Ureter (tissue), 1 donor: ENCODE measurements around the gene TBC1D9. TPM values are rescaled to one million over a fixed set of nuclear protein-coding genes. Genes with fewer than 3 reads are reported as not detected.

Experiments used
- DNase-seq: peaks from one replicate; pipeline ENCODE4 v3.0.0-alpha.2; 2020; ENCODE audit warnings: low spot score
- total RNA-seq: library from RNA; stranded (reverse); gene quantifications from one replicate; pipeline ENCODE4 v1.2.4, GENCODE V29; 2023
- donor health status: DM: yes; HTN: yes; CAD: no.

TBC1D9 gene
- total RNA-seq, 1 donor from 2014 or later = 64.3 TPM

DNA sequence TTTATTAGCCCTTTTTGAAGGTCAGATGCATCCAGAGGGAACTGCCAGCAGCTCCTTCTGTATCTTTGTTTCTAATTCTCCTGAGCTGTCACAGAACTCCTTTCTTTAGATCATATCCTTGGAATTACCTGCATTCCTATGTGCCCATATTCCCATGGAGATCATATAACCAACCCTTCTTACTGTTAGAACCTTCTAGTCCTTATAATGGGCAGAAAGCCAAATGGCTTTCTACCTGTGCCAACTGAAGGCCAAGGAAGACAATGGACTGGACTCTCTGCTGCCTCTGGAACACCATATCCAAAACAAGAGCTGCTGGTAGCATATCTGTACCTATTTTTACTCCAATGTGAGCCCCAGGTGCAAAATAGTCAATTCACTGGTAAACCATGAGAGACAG, 60.7 kb downstream of the TBC1D9 start:
- DNase-seq = no peak

DNA sequence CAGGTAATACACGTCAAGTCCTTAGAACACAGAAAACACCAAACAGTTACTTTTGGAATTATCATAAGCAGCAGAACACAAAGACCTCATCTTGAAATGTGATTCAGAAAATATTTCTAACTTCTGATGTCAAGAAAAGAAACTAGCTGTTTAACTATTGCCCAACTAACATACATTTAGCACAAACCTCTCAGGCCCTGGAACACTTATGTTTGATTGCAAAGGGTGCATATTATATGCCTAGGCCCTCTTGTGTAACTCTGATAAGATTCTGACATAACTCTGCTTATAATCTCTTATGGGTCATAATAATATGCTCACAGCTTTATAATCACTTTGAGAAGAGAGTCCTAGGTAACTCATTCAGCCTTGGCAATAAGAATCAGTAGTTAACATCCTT, 62.6 kb downstream of the TBC1D9 start:
- no peak for DNase-seq

GRCh38 chr4:140691369-140691768, 64.8 kb downstream of the TBC1D9 start:
- no peak for DNase-seq

GRCh38 chr4:140690093-140690492, 66.1 kb downstream of the TBC1D9 start:
- no peak for DNase-seq

- no peak for DNase-seq
Measured at GRCh38 chr4:140689623-140690022, 66.6 kb downstream of the TBC1D9 start.

DNA sequence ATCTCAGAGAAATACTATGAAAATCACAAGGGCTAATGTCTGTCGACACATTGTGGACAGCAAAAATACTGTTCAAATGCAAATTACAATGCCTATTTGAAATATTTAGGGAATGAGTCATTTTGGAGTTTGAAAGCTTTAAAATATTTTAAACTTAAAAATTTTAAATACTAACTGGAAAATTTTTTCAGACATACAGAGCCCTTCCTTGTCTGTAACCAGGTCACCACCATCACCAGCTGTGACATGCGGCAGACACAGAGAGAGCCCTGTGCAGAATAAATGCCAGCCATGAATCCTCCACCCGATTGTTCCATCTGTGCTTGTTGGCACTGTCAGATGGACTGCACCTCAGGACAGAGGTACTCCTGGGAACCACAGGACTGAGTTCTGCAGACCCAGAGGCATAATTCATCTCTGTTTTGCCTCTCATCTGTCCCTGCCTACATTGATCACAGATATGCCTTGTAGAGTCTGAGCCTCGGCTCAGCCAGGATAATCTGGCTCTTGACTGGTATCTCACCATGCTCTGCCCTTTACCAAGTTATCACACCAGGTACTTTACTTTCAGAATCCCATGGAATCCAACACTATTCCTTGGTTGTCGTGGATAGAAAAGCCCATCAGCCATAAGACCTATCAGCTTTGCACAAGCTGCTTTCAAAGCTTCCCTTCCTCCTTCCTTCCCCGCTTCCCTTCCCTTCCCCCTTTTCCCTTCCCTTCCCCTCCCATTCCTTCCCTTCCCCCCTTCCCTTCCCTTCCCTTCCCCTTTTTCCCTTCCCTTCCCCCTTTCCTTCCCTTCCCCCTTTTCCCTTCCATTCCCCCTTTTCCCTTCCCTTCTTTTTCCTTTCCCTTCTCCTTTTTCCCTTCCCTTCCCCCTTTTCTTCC, 67.2 kb downstream of the TBC1D9 start:
- no peak for DNase-seq

DNA sequence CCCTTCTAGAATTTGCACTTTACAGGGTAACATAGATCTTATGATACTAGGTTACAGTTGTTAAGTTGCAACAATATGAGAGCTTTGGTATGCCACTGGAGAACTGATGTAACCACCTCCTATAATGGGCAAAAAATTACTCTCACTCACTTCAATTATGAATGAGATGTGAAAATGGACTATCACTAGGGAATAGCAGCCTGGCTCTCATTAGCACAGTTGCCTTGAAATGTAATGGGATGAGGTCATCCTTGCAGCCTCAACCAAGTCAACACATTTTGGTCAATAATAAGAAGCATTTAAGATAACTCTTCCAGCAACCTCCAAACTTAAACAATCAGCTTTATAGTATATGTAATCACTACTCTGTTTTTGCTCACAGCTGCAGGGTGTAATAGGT, 69.4 kb downstream of the TBC1D9 start:
- DNase-seq = no peak

DNA sequence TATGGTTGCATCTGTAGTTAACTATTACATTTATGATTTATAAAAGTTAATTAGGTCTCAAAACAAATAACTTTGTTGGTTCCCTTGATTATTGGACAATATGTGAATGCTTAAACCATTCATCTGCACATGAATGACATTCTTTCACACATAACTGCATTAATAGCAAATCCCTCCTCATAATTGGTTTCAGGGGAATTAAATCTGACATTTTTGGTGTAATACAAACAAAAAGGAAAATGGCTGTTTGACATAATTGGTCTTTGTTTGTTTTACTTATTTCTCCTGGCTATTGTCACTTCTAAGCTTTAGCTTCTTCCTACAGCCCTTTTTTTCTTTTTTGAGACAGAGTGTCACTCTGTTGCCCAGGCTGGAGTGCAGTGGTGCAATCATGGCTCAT, 71.9 kb downstream of the TBC1D9 start:
- no peak for DNase-seq

DNA sequence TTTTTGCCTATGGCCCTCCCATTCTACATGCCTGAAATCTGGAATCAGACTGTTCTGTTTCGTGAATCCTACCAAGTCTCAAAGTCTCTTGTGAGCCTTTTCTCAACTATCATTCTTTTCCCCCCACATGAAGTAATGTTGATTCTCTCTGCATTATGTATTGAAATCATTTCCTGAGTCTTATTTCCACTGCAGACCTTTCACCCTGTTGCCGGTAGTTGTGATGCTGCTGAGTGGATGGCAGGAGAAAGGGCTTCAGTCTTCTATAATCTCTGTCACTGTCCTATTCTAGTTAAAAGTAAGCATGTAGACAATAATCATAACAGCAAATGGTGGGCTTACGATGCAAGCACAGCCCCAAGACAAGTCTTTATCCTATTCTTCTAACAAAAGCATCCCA, 75.0 kb downstream of the TBC1D9 start:
- DNase-seq = no peak

GRCh38 chr4:140680686-140681085, 75.5 kb downstream of the TBC1D9 start:
- DNase-seq = no peak

DNA sequence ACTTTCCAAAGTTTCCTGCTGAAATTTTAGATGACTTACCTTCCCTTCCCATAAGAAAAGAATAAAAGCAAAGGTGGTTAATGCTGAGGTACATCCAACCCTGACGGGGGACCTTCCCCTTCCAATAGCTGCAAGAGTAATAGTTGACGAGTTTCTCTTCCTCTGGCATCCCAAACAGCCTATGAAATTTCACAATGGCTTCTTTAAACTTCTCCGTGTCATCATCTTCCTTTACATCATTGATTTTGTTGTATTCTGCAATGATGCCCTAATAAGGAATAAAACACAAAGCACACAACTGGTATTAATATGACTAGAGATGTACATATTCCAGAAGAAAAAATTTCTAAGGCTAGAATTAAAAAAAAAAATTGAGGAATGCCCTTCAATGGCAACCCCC, 76.6 kb downstream of the TBC1D9 start:
- no peak for DNase-seq

DNA sequence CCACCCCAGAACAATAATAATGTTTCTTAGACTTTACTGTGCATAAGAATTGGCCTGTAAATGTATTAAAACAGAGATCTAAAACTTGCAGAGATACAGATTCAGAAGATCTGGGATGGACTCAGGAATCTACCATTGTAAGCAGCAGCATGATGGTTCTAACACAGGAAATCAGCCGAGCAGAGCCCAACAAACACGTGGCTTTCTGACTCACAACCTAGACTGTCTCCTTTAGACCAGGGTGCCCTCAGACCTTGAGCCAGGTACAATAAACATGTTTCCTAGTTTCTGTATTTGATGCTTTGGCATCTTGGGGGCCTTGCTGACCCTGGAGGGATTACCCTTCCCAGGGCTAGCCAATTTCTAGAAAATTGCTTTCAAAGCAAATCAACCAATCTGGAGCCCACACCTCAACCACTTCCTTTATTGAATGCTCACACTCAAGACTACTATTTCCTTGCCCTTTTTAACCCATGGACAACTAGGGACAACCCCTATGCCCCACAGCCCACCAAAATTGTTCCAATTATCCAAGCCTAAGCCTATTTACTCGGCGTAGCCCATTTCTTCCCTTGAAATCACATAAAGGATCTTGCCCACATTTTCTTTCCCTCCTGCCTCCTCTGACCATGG, 80.5 kb downstream of the TBC1D9 start:
- DNase-seq = no peak

DNA sequence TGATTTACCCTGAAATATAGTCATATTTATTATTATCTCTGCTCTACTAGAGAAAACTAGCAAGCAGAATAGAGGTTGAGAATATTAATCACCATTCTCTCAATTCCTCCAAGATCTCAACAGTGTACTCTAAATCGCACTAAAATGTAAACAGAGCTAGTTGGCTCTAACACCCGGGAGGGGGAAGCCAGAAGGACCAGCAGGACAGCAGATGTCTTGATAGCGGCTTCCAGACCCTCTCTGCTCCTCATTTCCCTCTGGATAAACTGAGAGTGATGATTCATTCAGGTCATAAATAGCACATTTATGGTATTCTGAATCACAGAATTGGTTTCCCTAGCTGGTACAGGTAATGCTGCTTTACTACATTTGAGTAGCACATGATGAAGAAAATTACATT, 82.5 kb downstream of the TBC1D9 start:
- DNase-seq = no peak

- no peak for DNase-seq
Measured at GRCh38 chr4:140672416-140672815, 83.8 kb downstream of the TBC1D9 start.

DNA sequence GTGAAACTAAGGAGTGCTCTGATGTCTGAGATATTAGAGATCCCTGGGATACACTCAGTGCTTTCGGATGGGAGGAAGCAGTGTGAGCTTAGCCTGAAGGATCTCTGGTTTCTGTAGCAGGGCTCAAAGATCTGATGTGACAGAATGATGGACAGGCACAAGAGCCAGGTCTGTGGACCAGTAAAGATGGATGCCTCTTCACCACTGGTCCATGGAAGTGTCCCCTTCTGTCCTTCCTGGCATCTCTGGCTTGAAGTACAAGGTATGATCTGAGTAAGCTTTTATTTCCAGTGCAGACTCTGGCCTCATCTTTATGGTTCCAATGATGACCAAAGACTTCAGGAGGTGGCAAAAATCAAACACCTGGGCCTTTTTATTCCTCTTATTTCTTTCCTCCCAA, 88.1 kb downstream of the TBC1D9 start:
- DNase-seq = no peak

- DNase-seq = no peak
Measured at GRCh38 chr4:140666889-140667614, 89.1 kb downstream of the TBC1D9 start.

DNA sequence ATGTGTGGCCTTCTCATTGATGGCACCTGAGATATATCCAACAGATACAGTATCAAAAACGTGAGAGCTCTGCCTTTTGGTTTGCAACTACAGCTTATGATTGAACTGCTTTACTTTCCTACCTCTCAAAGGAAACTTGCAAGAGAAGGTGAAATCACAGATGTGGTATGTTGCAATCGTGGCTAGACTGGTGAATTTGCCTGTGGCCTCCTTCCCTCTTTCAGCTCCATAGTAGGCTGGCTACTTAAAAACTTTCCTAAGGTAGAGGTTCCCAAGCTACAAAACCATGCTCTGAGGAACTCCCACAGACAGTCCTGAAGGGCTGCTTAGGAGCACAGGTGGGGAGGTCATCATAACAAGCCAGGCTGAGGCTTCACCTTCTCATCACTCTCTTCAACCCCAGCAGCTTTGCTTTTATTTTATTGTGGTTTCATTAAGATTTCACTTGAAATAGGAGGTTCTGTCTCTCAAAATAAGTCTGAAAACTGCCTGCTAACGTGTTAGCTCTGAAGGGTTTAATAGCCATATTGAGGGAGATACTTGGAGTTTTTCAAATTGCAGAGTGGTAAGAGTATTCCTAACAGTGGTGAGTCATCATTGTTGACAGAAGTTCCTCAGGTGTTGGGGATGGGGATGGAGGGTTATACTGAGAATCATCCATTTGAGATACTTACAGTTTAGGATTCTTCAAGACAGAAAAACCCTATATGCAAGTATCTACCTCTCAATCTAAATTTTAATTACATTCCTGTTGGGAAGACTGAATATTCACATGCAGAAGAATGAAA, 93.9 kb downstream of the TBC1D9 start:
- DNase-seq = no peak

DNA sequence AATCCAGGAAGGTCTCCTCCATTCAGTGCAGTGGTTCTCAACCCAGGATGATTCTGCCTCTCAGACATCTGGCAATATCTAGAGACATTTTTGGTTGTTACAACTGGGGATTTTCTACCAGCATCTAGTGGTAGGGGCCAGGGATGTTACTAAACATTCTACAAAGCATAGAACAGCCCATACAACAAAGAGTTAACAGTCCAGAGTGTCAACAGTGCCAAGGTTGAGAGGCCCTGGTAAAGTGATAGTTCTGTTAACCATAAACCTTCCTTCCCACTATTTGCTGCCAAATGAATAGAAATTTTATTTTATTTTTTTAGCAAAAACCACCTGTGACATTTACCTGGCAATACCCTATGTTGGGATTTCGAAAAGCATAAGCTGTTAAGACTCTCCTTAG, 94.6 kb downstream of the TBC1D9 start:
- no peak for DNase-seq

DNA sequence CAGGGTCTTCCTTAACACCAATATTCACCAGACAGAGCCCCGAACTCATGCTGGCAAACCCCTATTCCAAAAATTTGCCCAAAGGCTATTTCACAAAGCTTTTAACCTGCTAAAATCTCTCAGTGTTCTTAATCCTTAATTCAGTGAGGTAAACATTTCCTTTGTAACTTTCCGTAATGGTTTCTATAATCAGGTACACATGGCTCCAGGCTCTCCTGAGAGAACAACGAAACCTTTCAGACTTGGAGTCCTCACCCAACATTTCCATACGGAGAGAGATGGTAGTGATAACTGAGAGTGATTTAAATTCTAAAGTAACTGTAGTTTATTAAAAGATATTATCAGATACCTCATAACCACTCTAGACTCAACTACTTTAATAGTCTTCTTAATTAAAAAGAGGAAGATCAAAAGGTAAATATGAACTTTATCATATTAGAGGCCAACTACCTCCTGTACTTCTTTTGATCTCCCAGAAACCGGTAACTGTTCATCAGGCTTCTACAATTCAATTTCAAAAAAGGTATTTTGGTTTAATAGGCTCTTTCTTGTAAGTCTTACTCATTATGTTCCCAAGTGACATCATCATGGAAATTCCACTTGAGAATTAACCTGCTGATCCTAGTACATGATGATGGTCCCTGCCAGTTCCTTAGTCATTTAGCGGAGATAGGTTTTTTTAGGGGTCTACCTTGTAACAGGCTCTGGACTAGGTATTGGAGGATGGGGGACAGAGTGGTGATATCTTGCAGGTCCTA, 96.1 kb downstream of the TBC1D9 start:
- no peak for DNase-seq

- DNase-seq = no peak
Measured at GRCh38 chr4:140654495-140654814, 101.7 kb downstream of the TBC1D9 start.
